Activated CD4-positive, alpha-beta T cell treated with anti-CD3 and anti-CD28 coated beads, Interleukin-2, amount 50 U/mL, for 24 hours (primary cell): ENCODE results near the gene C12orf75.

Experiments
- DNase-seq, 2 donors: peaks; one replicate each; pipeline ENCODE4 v3.0.0-alpha.2; 2020; ENCODE audit warnings: low read depth in 1 of 2, low spot score in 1 of 2

Gene C12orf75

DNA sequence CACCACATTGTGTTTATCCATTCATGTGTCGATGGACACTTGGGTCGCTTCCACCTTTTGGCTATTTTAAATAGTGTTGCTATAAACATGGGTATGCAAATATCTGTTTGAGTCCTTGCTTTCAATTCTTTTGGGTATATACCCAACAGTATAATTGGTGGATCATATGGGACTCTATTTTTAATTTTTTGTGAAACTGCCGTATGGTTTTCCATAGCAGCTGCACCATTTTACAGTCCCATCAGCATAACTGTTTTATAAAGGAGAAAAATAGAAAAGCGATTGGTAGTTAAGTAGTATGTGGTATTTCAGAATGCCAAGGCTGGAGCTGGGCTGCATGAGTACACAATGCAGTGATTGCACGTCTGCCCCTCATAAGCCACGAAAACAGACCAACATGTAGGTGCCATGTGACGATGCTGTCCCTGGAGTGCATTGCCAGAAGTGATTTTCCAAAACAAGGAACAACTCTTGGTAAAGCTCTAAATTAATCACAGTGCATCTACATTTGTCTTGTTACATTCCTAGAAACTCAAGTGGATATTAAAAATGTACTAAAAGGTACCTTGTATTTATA lies 83.5 kb downstream of the C12orf75 start:
- no peak for DNase-seq

DNA sequence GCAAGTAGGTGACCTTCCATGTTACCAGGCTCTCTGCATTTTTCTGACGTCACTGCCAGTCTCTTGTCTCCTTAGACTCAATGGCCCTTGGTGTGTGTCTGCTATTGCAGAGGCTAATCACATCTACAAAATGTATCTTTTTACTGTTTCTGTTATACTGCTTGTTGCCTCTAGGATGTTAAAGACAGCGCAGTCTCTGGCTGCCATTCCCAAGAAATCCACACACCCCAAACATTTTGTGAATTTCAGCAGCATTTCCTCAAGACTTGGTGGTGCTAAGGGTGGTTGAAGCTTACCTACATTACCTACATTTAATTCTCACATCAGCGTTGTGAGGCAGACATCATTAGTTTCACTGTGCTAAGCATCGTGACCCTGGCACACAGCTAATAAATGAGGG lies 87.2 kb downstream of the C12orf75 start:
- DNase-seq, result no peak

DNA sequence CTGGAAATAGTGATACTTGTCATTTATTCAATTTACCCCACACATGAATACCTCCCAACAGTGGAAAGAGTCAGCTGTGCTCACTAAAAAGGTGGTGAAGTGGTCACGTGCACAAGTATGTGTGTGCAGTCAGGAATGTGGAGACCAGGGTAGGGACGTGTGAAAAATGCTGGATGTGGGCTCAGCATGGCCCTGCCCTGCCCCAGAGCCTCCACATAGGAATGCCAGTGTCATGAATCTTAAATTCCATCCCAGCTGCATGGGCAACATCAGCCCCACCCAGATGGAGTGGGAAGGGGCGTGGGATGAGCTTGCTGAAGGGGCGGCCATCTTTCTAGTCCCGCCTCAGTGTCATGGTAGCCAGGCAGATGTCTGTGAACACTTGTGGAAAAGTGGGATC lies 87.7 kb downstream of the C12orf75 start:
- no peak for DNase-seq

DNA sequence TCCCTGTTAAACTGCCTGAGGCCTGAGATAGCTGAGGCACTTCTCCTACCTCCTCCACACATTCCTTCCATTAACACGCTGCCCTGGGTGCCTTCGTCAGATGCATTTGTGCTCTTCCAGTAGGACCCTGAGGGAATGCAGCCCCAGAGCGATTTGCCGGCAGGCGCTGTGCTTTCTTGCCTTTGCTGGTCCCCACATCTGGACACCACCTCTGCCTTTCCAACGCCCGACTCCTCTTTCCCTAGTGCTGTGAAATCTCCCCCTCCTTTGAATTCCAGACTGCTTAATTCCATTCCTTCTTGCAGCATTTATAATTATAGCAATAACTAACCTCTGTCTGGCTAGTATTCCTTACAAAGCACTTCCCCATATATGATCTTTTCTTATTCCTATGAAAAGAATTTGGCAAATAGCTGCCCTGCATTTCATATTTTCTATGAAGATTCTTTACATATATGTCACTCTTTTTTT lies 88.4 kb downstream of the C12orf75 start:
- no peak for DNase-seq

DNA sequence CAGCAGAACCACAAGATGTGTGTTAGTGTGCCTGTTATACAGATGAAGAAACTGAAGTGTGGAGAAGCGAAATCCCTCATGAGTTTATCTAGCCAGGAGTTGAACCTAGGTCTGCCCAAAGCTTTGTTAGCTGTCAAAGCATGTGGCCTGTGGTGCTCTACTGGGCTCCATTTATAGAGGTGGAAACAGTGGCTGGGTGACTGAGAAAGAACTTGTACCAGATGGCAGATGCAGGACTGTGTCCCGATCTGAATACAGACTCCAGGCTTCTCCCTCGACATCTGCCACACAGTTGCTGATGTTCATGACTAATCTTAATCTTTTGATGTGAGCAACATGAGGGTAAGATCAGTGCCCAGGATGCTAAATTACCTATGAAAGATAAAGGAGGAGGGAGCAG lies 89.1 kb downstream of the C12orf75 start:
- no peak for DNase-seq

DNA sequence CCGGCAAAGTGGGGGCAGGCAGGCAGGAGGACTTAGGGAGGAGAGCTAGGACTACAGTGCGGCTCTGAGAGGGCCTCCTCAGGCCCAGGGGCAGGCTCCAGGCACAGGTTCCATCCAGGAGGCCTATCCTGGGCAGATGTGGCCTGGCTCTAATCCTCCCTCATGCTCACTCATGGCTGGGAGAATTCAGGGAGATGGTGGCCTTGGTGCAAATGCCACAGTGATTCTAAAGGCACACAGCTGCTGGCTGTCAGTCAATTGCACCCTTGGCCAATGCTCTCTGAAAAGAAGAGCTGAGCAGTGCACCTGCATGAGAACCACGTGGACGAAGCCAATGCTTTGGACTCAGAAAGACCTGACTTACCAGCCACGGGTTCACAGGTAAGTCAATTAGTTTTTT lies 89.6 kb downstream of the C12orf75 start:
- DNase-seq, result no peak

DNA sequence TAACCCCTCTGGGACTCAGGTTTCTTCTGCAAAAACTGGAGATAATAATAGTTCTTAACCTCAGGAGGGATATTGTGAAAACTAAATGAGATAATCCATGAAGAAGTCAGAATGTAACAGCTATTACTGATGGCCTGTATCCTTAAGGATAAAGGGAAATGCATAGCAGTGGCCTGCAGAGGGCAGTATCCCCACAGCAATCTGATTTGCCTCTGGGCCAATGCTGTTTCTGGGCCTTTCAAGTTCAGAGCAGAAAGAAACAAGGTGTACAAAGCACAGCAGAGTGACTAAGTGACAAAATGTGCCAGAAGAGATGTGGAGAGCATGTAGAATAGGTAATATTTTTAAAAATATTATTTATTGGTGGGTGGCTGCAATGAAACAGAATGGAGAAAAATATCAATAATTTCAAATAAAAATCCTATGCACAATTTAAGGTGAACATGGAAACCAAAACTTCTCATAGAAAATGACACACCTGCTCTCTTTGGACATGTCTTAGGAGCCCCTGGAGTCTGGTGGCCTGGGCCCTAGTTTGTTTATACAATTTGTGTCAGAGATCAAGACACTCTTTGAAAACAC lies 90.3 kb downstream of the C12orf75 start:
- peak; percentile 34 to 56 for DNase-seq
